Neural progenitor cell (in vitro differentiated cells): ENCODE data around the gene CLIP2. TPM values are rescaled to one million over a fixed set of nuclear protein-coding genes. Genes with fewer than 3 reads are reported as not detected.

Experiments
- DNase-seq: peaks from one replicate; pipeline ENCODE4 v3.0.0-alpha.2; 2016; ENCODE audit warnings: low spot score
- H2AFZ ChIP-seq: fragments of 200-600 bp; sonication (generic); replicated peaks from 2 replicates; pipeline ENCODE4 v1.6.1; 2016; ENCODE audit warnings: antibody characterized with exemption
- H3F3A ChIP-seq: fragments of 200-600 bp; sonication (generic); 2 replicates; pipeline ENCODE4 v1.6.1; 2016; ENCODE audit warnings: antibody characterized with exemption, low read depth
- H3K27ac ChIP-seq: fragments of 200-600 bp; sonication (generic); 2 replicates; pipeline ENCODE4 v1.5.1; 2016; ENCODE audit warnings: mild to moderate bottlenecking
- H3K27me3 ChIP-seq: fragments of 200-600 bp; sonication (generic); 2 replicates; pipeline ENCODE4 v1.6.1; 2016; ENCODE audit warnings: mild to moderate bottlenecking, moderate library complexity
- H3K36me3 ChIP-seq: fragments of 200-600 bp; sonication (generic); 2 replicates; pipeline ENCODE4 v1.5.1; 2016
- H3K4me1 ChIP-seq: fragments of 200-600 bp; sonication (generic); 2 replicates; pipeline ENCODE4 v1.6.1; 2016; ENCODE audit warnings: mixed run types
- H3K4me2 ChIP-seq: fragments of 200-600 bp; sonication (generic); 2 replicates; pipeline ENCODE4 v1.6.1; 2016
- H3K4me3 ChIP-seq: fragments of 200-600 bp; sonication (generic); 2 replicates; pipeline ENCODE4 v1.5.1; 2016
- H3K79me2 ChIP-seq: fragments of 200-600 bp; sonication (generic); 2 replicates; pipeline ENCODE4 v1.6.1; 2016; ENCODE audit warnings: low read depth
- H3K9ac ChIP-seq: fragments of 200-600 bp; sonication (generic); 2 replicates; pipeline ENCODE4 v1.6.1; 2016
- H3K9me3 ChIP-seq: fragments of 200-600 bp; sonication (generic); 2 replicates; pipeline ENCODE4 v1.5.1; 2016; ENCODE audit warnings: low read depth
- H4K20me1 ChIP-seq: fragments of 200-600 bp; sonication (generic); 2 replicates; pipeline ENCODE4 v1.6.1; 2016; ENCODE audit warnings: low read depth
- H3K27ac Mint-ChIP-seq: 3 replicates; pipeline ENCODE4 v1.8.0; 2021; ENCODE audit warnings: mixed read lengths
- H3K27me3 Mint-ChIP-seq: 2 replicates; pipeline ENCODE4 v1.8.0; 2022; ENCODE audit warnings: low read depth, mild to moderate bottlenecking, inconsistent platforms, moderate library complexity, mixed read lengths; ENCODE audit not compliant: insufficient read depth
- H3K36me3 Mint-ChIP-seq: 3 replicates; pipeline ENCODE4 v1.8.0; 2021; ENCODE audit warnings: mixed read lengths
- H3K4me1 Mint-ChIP-seq: 3 replicates; pipeline ENCODE4 v1.8.0; 2021; ENCODE audit warnings: mixed read lengths
- H3K4me3 Mint-ChIP-seq: 3 replicates; pipeline ENCODE4 v1.8.0; 2021; ENCODE audit warnings: mild to moderate bottlenecking, moderate library complexity, mixed read lengths
- H3K9me3 Mint-ChIP-seq: 3 replicates; pipeline ENCODE4 v1.8.0; 2020; ENCODE audit warnings: mixed read lengths
- CTCF ChIP-seq: fragments of 200-600 bp; sonication (generic); IDR thresholded peaks from 2 replicates; pipeline ENCODE4 v1.5.1; 2017; ENCODE audit warnings: antibody characterized with exemption, mild to moderate bottlenecking
- EZH2 ChIP-seq: fragments of 200-600 bp; sonication (generic); IDR thresholded peaks from 2 replicates; pipeline ENCODE4 v1.6.1; 2017; ENCODE audit warnings: antibody characterized with exemption, mild to moderate bottlenecking, moderate library complexity
- EZH2phosphoT487 ChIP-seq: fragments of 200-600 bp; sonication (generic); IDR thresholded peaks from 2 replicates; pipeline ENCODE4 v1.6.1; 2017; ENCODE audit warnings: antibody characterized with exemption
- total RNA-seq: library from RNA; depleted of rRNA; stranded (reverse); fragments of >200 nt; gene quantifications from 2 replicates; pipeline ENCODE4 v1.2.3, GENCODE V29; 2015; ENCODE audit warnings: low replicate concordance

The CLIP2 gene
- total RNA-seq, 1 donor from 2014 or later, result 7.5 TPM

- H3K27ac Mint-ChIP-seq, result no peak overlapping the region
- no peaks in the 10 kb centered on the region for H3K9me3 ChIP-seq
- no peaks in the 10 kb centered on the region for H3K9me3 Mint-ChIP-seq
- peak overlapping the region; percentile 84 for H3K4me3 Mint-ChIP-seq
- H3K4me1 Mint-ChIP-seq, result peaks cover 24% of the 10 kb centered on the region
- peaks cover 66% of the 10 kb centered on the region for H3K79me2 ChIP-seq
- peak overlapping the region; percentile 93 for H3K4me2 ChIP-seq
- peaks cover 10% of the 10 kb centered on the region for H3K36me3 Mint-ChIP-seq
- no peak for TF ChIP-seq CTCF
- no peak for TF ChIP-seq EZH2
- TF ChIP-seq EZH2phosphoT487, result no peak
- H3K27me3 Mint-ChIP-seq, result peaks cover 6% of the 10 kb centered on the region
- H3K27me3 ChIP-seq, result no peaks in the 10 kb centered on the region
- H4K20me1 ChIP-seq, result peaks cover 56% of the 10 kb centered on the region
- no peak overlapping the region for H2AFZ ChIP-seq
- H3K4me1 ChIP-seq, result peaks cover 5% of the 10 kb centered on the region
- peak overlapping the region; percentile 81 for H3K4me3 ChIP-seq
- H3K27ac ChIP-seq, result no peak overlapping the region
- DNase-seq, result no peak
- H3F3A ChIP-seq, result peaks cover 5% of the 10 kb centered on the region
- no peaks in the 10 kb centered on the region for H3K36me3 ChIP-seq
- peak overlapping the region; percentile 87 for H3K9ac ChIP-seq
Measured at GRCh38 chr7:74454925-74455288, 165.7 kb downstream of the CLIP2 start.

GRCh38 chr7:74455291-74455804 is 166.1 kb downstream of the CLIP2 start:
- Mint-ChIP-seq H3K27ac (no peak overlapping the region), H3K27me3 (peaks cover 4% of the 10 kb centered on the region), H3K9me3 (no peaks in the 10 kb centered on the region), H3K36me3 (peaks cover 10% of the 10 kb centered on the region), H3K4me1 (peaks cover 24% of the 10 kb centered on the region), H3K4me3 (peak overlapping the region; percentile 84)
- peak overlapping the region; percentile 81 for H3K4me3 ChIP-seq
- peak overlapping the region; percentile 61 for H3K27ac ChIP-seq
- H3K4me1 ChIP-seq, result peaks cover 5% of the 10 kb centered on the region
- no peaks in the 10 kb centered on the region for H3K36me3 ChIP-seq
- H3K27me3 ChIP-seq, result no peaks in the 10 kb centered on the region
- H3K79me2 ChIP-seq, result peaks cover 70% of the 10 kb centered on the region
- H4K20me1 ChIP-seq, result peaks cover 60% of the 10 kb centered on the region
- H3K9ac ChIP-seq, result peak overlapping the region; percentile 87
- DNase-seq, result no peak
- H3K4me2 ChIP-seq, result peak overlapping the region; percentile 93
- no peaks in the 10 kb centered on the region for H3K9me3 ChIP-seq
- peaks cover 5% of the 10 kb centered on the region for H3F3A ChIP-seq
- TF ChIP-seq EZH2 (no peak), EZH2phosphoT487 (no peak), CTCF (no peak)
- H2AFZ ChIP-seq, result no peak overlapping the region

Other genes with a start within 250 kb of the CLIP2 start
- 29.9 and 66.6 TPM in 2 replicates for gene LIMK1, start 205.6 kb upstream of the CLIP2 start, total RNA-seq
- 214 and 315 TPM in 2 replicates for gene EIF4H, start 115.1 kb upstream of the CLIP2 start, total RNA-seq
- not detected in 2 replicates for gene LAT2, start 79.4 kb upstream of the CLIP2 start, total RNA-seq
- 66.0 and 71.3 TPM in 2 replicates for gene RFC2, start 35.0 kb upstream of the CLIP2 start, total RNA-seq
- 25.6 and 48.5 TPM in 2 replicates for gene GTF2IRD1, start 164.5 kb downstream of the CLIP2 start, total RNA-seq